T47D (cell line): ENCODE results near the gene NOC4L.

Experiments
- DNase-seq, 2 experiments: peaks; one replicate each; pipeline versions ENCODE4 v3.0.0 to v3.0.0-alpha.2; 2011 to 2012; ENCODE audit warnings: low read depth in 1 of 2, low spot score in 1 of 2
- JUND ChIP-seq: IDR thresholded peaks from 2 replicates; pipeline ENCODE4 v1.6.1; 2012; ENCODE audit warnings: low read depth
- in situ Hi-C: cut with HindIII; loops from 2 replicates; pipeline ENCODE4 v1.10.0; 2016; ENCODE audit warnings: low sequenced_read_pairs, low pct_unique_long_range_greater_than_20kb

The NOC4L gene

DNA sequence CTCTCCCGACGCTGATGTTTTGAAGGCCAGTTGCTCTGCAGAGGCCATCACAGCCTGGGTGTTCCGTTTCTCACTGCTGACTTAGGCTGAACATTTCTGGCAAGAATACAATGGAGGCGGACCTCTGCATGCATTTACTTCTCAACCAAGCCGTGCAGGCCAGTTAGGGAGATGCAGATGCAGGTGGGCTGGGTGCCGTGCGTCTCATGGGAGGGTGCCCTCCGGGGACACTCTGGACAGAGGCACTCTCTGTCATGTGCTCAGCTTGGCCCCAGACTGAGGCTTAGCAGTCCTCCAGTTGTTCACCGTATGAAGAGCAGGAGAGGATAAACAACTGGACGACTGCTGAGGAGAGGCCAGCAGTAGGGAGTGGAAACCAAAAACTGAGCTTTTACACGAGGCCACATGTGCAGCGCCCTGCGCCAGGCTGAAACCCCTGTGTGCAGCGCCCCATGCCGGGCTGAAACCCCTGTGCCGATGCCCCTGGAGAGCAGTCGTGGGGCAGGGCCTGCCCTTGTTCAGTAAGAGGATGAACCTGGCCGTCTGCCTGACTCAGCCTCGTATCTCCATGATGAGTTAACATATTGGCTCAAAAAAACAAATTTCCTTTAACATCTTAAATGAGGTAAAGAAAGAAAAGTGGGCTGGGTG lies 32.5 kb upstream of the NOC4L start:
- no peak for TF ChIP-seq JUND
- in situ Hi-C loops = no loop called here
- DNase-seq = no peak

DNA sequence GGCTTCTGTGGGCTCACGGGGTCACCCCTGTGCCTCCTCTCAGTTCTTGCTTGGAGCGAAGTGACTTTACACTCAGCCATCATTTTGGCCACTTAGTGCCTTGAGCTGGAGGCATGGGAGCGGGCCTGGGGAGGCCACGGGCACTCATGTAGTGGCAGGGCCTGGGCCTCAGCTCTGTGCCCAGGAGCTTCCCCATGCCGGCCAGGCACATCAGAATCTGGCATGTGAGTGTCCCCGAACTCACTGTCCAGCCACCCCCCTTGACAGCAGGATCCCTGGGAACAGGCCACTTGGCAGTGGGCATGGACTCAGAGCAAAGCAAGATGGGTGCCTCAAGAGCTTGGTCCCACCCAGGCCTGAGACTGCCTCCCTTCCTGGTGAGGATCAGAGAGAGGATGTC lies 29.6 kb upstream of the NOC4L start:
- no peak for TF ChIP-seq JUND
- in situ Hi-C loops = no loop called here
- no peak for DNase-seq

DNA sequence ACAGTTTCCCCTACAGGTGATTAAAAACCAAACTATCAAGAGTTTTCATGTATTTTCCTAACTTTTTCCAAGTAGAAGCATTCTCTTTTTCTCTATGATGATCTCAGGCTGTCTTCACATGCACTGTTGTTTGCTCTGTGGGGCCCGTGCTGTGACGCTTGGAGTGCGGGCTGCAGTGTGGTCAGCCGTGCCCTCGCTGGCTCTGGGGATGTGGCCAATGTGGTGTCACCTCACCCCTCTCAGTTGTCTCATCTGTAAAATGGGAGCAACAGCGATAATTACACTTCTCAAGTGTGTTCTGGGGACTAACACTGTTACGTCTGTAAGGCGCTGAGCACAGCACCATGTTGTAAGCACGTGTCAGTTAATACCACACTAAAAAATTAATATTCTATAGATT lies 28.8 kb upstream of the NOC4L start:
- no peak for DNase-seq
- TF ChIP-seq JUND = no peak
- in situ Hi-C loops = no loop called here

DNA sequence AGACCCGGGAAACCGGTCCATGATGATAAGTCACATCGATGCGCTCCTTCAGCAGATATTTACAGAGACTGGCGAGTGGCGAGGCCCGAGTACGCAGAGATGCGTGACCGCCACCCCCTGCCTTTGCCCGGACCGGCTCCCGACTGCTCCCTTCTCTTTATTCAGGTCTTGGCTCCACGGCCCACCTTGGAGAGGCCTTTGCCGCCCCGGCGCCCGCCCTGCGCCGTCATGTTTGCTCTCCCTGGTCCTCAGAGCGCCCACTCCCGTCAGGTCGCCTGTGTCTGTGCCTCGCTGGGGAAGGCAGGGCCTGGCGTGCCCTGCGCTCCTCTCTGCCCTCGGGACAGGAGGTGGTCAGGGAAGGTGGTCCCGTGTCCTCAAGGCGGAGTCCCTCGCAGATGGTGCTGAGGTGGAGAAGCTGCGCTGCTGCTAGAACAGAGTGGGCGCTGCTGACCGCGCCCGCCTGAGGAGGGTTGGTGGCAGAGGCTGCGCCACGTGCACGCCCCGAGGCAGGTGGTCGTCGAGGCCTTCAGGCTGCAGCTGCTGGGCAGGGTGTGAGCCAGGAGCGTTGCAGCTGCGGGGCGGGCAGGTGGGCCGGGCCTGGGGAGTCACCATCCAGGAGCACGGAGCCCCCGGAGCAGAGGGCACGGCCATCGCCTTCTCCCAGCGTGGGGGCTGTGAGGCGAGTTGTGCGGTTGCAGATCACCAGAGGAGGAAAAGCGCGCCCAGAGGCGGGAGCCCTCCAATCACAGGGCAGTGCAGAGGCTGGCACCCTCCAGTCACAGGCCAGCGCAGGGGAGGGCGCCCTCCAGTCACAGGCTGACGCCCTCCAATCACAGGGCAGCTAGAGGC lies 27.3 kb upstream of the NOC4L start:
- in situ Hi-C loops = no loop called here
- no peak for DNase-seq
- TF ChIP-seq JUND = no peak

DNA sequence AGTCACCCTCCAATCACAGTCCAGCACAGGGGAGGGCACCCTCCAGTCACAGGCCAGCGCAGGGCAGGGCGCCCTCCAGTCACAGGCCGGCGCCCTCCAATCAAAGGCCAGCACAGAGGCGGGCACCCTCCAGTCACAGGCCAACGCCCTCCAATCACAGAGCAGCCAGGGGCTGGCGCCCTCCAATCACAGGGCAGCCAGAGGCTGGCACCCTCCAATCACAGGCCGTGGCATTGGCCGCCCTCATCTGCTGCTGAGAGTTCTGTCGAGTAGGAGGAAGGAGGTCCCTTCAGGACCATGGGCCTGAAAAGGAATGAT lies 26.7 kb upstream of the NOC4L start:
- no peak for DNase-seq
- in situ Hi-C loops = no loop called here
- no peak for TF ChIP-seq JUND

DNA sequence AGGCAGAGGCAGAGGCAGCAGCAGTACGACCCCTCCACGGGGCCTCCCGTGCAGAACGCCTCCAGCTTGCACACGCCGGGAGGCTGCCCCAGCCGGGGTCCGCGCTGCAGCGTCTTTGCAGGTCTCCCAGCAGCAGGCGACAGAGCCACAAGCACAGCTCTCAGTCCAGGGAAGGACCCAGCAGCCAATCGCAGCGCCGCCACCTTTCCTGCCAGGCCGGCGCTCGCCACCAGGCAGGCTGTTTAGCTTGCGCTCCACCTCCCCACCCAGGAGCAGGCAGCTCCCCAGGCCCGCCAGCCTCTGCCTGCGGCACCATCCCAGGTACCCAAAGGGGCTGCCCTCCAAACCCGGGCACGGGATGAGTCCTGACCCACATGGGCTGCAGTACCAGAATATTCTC lies 25.4 kb upstream of the NOC4L start:
- no peak for TF ChIP-seq JUND
- DNase-seq = no peak
- in situ Hi-C loops = no loop called here

DNA sequence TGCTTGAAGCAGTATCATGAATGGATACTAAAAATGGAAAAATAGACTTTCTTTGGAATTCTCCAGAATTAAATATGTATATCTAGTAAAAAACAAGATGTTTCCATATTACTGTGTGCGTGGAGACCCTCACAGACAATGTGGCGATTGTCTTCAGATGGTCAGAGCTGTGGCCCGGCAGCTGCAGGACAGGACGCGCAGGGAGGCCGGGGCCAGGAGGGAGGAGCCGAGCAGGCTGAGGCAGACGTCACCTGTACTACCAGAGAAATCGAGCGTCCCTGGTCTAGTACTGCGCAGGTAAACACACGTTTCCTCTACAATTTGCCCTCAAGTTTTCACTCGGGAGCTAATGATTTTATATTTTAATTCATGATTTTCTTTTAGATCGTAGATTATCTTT lies 23.0 kb upstream of the NOC4L start:
- TF ChIP-seq JUND = no peak
- DNase-seq = no peak
- in situ Hi-C loops = no loop called here

DNA sequence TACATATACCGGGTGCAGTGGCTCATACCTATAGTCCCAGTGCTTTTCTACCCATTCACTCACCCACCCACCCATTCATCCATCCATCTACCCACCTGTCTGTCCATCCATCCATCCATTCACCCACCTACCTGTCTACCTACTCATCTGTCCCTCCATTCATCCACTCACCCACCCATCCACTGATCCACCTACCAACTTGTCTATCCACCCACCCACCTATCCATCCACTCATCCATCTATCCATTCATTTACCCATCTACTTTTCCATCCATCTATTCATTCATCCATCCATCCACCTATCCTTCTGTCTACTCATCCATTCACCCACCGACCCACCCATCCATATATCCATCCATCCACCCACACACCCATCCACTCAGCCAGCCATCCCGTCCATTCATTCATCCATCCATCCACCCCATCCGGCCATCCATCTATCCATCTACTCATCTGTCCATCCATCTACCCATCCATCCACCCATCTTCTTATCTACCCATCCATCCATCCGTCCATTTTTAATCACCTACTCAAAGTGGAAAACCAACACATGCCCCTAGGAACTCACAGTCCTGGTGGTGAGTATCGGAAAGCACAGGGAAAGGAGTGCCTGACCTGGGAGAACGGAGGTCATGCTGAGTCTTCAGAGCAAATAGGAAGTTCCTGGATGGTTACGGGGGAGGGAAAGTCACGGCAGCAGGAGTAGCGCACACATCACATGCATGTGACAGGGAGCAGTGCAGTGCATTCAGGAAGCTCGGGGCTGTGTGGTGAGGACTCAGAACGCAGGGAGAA lies 20.1 kb upstream of the NOC4L start:
- no peak for TF ChIP-seq JUND
- in situ Hi-C loops = no loop called here

DNA sequence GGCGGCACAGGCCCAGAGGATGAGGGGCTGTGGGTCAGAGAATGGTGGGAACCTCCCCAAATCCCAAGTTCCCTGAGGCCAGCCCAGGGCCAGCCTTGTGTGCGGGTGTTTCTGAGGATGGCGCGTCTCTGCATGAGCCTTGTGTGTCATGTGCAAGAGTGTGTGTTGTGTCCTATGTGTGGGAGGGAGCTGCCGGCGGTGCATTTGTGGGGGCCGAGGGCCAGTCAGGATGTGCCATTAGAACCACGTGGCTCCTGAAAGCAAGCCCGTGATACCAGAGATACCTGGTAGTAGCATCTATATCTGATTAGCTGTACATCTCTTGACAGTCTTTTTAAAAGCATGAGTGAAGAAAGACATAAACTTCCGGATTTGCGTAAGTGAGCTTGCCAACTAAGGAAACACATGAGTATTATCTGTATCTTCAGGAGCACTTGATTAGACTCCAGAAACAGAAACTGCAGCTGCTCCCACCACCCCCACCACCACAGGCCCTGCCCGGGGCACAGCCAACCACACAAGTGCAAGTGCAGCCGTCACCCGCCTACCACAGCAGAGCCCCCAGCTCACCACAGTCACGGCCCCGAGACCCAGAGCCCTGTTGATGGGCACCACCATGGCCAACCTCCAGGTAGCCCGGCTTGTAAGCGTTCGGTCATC lies 19.4 kb upstream of the NOC4L start:
- in situ Hi-C loops = no loop called here
- no peak for DNase-seq
- no peak for TF ChIP-seq JUND

More for the DNA sequence above, 20.1 kb upstream of the NOC4L start:
- DNase-seq = no peak

DNA sequence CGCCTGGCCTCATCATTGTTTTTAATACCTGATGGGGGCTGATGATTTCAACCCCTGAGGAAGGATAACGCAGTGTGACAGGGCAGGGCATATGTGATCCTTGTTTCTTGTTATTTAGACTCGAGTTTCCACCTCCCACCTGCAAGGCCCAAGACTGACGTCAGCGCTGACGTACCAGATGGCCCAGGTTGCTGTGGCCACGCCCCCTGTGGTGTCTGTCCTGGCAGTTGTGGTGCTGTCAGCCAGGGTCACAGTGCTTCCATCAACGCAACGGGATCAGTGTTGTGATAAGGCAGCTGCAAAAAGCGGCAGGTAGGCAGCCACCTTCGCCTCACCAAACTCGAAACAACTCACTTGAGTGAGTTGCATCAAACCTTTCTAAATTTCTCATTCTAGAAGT lies 18.5 kb upstream of the NOC4L start:
- no peak for DNase-seq
- in situ Hi-C loops = no loop called here
- TF ChIP-seq JUND = no peak

DNA sequence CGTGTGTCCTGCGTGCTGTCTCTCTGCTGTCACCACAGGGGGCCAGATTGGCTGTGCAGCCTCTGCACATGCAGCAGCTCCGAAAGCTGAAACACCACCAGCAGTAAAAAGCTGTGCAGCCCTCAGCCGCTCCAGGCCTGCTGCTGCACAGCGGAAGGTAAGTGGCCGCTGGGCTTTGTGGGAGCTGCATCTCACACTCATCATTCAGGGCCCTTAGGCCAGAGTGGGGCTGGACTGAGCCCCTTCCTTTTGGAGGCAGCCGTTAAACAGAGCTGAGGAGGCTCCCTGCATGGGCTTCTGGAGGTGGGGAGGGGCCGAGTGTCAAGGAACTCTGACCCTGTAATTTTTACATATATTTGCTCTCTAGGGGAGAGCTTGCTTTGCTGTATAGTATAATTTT lies 17.2 kb upstream of the NOC4L start:
- in situ Hi-C loops = no loop called here
- DNase-seq = no peak
- no peak for TF ChIP-seq JUND

DNA sequence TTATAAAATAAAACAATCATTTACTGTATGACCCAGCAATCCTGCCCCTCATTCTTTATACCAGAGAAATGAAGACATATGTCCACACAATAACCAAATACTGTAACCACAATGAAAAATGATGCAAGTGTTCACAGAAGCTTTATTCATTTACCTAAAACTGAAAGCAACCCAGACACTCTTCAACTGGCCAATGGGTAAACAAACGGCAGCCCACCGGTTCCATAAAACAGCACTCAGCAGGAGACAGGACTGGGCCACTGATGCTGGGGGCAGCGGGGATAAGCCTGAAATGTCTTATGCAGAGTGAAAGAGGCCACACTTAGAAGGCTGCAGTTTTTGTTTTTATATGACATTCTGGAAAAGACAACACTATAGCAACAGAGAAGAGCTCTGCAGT lies 15.2 kb upstream of the NOC4L start:
- no peak for TF ChIP-seq JUND
- DNase-seq = no peak
- in situ Hi-C loops = no loop called here
